Thyroid gland (tissue), 4 donors: Measurements from ENCODE around the gene RPTOR. TPM values are rescaled to one million over a fixed set of nuclear protein-coding genes. Genes with fewer than 3 reads are reported as not detected.

Experiments used
- DNase-seq, 2 donors: peaks; one replicate each; pipeline ENCODE4 v3.0.0-alpha.2; 2019
- H3K27ac ChIP-seq, 3 donors: fragments of 200-600 bp; sonication (generic); 1 replicate in 2 of 3; 2 replicates in 1 of 3; pipeline ENCODE4 v1.5.1; 2016 to 2019; ENCODE audit warnings: mild to moderate bottlenecking in 1 of 3, moderate library complexity in 1 of 3
- H3K27me3 ChIP-seq: fragments of 200-600 bp; sonication (generic); one replicate; pipeline ENCODE4 v1.5.1; 2019
- H3K36me3 ChIP-seq, 2 donors: fragments of 200-600 bp; sonication (generic); one replicate each; pipeline ENCODE4 v1.5.1; 2016 to 2019
- H3K4me1 ChIP-seq, 2 donors: fragments of 200-600 bp; sonication (generic); one replicate each; pipeline ENCODE4 v1.5.1; 2017 to 2019
- H3K4me3 ChIP-seq, 3 donors: fragments of 200-600 bp; sonication (generic); replicated peaks in 1 of 3; 1 replicate in 2 of 3; 2 replicates in 1 of 3; pipeline ENCODE4 v1.5.1; 2016; ENCODE audit warnings: mild to moderate bottlenecking in 1 of 3
- H3K9me3 ChIP-seq: fragments of 200-600 bp; sonication (generic); one replicate; pipeline ENCODE4 v1.5.1; 2017
- CTCF ChIP-seq, 6 experiments: fragments of 200-600 bp in 3 of 6; fragments of 450-650 bp in 3 of 6; sonication (generic) in 3 of 6; IDR thresholded peaks; one replicate each; pipeline ENCODE4 v1.5.1; 2016 to 2019; ENCODE audit warnings: antibody characterized with exemption in 6 of 6, mild to moderate bottlenecking in 2 of 6, inconsistent platforms in 1 of 6, moderate library complexity in 1 of 6
- POLR2A ChIP-seq, 2 donors: fragments of 450-650 bp; IDR thresholded peaks; one replicate each; pipeline ENCODE4 v1.6.1; 2017; ENCODE audit warnings: antibody characterized with exemption in 2 of 2, mild to moderate bottlenecking in 2 of 2, moderate library complexity in 1 of 2
- WGBS, 2 donors: methylation state at CpG; one replicate each; pipeline ENCODE4 v1.1.5; 2017; 5-methylcytosine and 5-hydroxymethylcytosine counted together
- intact Hi-C: fragments of 100-400 bp; cut with DNase I; formaldehyde crosslinking; loops from one replicate; pipeline ENCODE4 v1.15.1; 2023
- total RNA-seq, 4 donors: library from RNA; depleted of rRNA; stranded (reverse); fragments of >200 nt; gene quantifications; one replicate each; pipeline ENCODE4 v1.2.3, GENCODE V29; 2016

Gene RPTOR
- total RNA-seq, 4 donors from 2014 or later: 24.2 to 58.1 (median 34.5) TPM

GRCh38 chr17:80726558-80727408 lies 182.1 kb downstream of the RPTOR start:
- TF ChIP-seq CTCF (IDR thresholded peaks at IDR 0.05) (no peak), POLR2A (IDR thresholded peaks at IDR 0.05) (no peak)
- 92 to 94% methylated on average over 42 of the region's 42 CpGs for WGBS, 2 donors
- no peak overlapping the region for H3K27ac ChIP-seq
- intact Hi-C loops: no loop called here
- no peaks in the 10 kb centered on the region for H3K36me3 ChIP-seq
- no peaks in the 10 kb centered on the region for H3K27me3 ChIP-seq
- no peaks in the 10 kb centered on the region for H3K9me3 ChIP-seq
- peaks cover 0 to 4% of the 10 kb centered on the region in 2 donors for H3K4me1 ChIP-seq
- DNase-seq: no peak
- no peak overlapping the region for H3K4me3 ChIP-seq

GRCh38 chr17:80727409-80727755 lies 182.7 kb downstream of the RPTOR start:
- Histone ChIP-seq H3K36me3 (no peaks in the 10 kb centered on the region), H3K27ac (no peak overlapping the region), H3K4me1 (peaks cover 0 to 4% of the 10 kb centered on the region in 2 donors), H3K9me3 (no peaks in the 10 kb centered on the region), H3K4me3 (no peak overlapping the region), H3K27me3 (no peaks in the 10 kb centered on the region)
- no peak for DNase-seq
- intact Hi-C loops: no loop called here
- TF ChIP-seq POLR2A (IDR thresholded peaks at IDR 0.05) (no peak), CTCF (IDR thresholded peaks at IDR 0.05) (no peak)
- WGBS, 2 donors: 91 to 93% methylated on average over 13 of the region's 13 CpGs

- intact Hi-C loops: no loop called here
- Histone ChIP-seq H3K36me3 (no peaks in the 10 kb centered on the region), H3K4me1 (peaks cover 0 to 4% of the 10 kb centered on the region in 2 donors), H3K9me3 (no peaks in the 10 kb centered on the region), H3K27me3 (no peaks in the 10 kb centered on the region), H3K27ac (no peak overlapping the region), H3K4me3 (no peak overlapping the region)
- TF ChIP-seq CTCF (IDR thresholded peaks at IDR 0.05): no peak
- TF ChIP-seq POLR2A (IDR thresholded peaks at IDR 0.05): no peak
- WGBS, 2 donors: 73 to 74% methylated on average over 7 of the region's 7 CpGs
- DNase-seq: no peak
Measured at GRCh38 chr17:80729016-80729415, 184.4 kb downstream of the RPTOR start.

GRCh38 chr17:80729761-80730160 lies 185.1 kb downstream of the RPTOR start:
- Histone ChIP-seq H3K27me3 (no peaks in the 10 kb centered on the region), H3K9me3 (no peaks in the 10 kb centered on the region), H3K4me3 (no peak overlapping the region), H3K36me3 (no peaks in the 10 kb centered on the region), H3K4me1 (peaks cover 0 to 4% of the 10 kb centered on the region in 2 donors), H3K27ac (no peak overlapping the region)
- intact Hi-C loops: no loop called here
- TF ChIP-seq CTCF (IDR thresholded peaks at IDR 0.05): no peak
- no peak for TF ChIP-seq POLR2A (IDR thresholded peaks at IDR 0.05)
- WGBS, 2 donors: 81 to 91% methylated on average over 10 of the region's 10 CpGs
- DNase-seq: no peak

- H3K4me3 ChIP-seq: no peak overlapping the region
- TF ChIP-seq POLR2A (IDR thresholded peaks at IDR 0.05) (no peak), CTCF (IDR thresholded peaks at IDR 0.05) (no peak)
- H3K9me3 ChIP-seq: no peaks in the 10 kb centered on the region
- 87 to 99% methylated on average over 6 of the region's 6 CpGs for WGBS, 2 donors
- H3K27ac ChIP-seq: no peak overlapping the region
- H3K27me3 ChIP-seq: no peaks in the 10 kb centered on the region
- DNase-seq: no peak
- no peaks in the 10 kb centered on the region for H3K4me1 ChIP-seq
- H3K36me3 ChIP-seq: no peaks in the 10 kb centered on the region
- intact Hi-C loops: no loop called here
Measured at GRCh38 chr17:80730739-80731138, 186.1 kb downstream of the RPTOR start.
